ENCODE measurements around the gene EML3. TPM values are rescaled to one million over a fixed set of nuclear protein-coding genes. Genes with fewer than 3 reads are reported as not detected.

Gene EML3
- total and polyA plus RNA-seq, 2 of the 13 experiments (the other 11 are each of a cell fraction or from before 2014, with no cell fraction given): 10.6 to 12.3 TPM

DNA sequence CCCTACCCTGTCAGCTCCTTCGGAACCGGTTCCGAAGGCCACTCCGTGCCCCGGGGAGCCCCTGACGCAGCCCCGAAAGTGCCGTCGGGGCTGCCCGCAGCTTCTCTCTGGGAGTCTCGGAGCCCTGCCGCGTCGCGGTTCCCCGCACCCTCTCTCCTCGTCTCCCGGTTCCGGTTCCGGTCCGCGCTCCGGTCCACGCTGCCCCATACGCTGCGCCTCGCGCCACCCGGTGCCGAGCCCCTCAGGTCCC is 11.5 kb downstream of the EML3 start (continued):
- TF ChIP-seq, protein P1, sequence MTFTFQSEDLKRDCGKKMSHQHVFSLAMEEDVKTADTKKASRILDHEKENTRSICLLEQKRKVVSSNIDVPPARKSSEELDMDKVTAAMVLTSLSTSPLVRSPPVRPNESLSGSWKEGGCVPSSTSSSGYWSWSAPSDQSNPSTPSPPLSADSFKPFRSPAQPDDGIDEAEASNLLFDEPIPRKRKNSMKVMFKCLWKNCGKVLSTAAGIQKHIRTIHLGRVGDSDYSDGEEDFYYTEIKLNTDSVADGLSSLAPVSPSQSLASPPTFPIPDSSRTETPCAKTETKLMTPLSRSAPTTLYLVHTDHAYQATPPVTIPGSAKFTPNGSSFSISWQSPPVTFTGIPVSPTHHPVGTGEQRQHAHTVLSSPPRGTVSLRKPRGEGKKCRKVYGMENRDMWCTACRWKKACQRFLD (CRISPR knock-in tag; IDR thresholded peaks at IDR 0.05; ENCODE audit: borderline replicate concordance): 0 out of 2 replicates have a peak, but pooled peaks have one; percentile 20
- TF ChIP-seq, protein P2, sequence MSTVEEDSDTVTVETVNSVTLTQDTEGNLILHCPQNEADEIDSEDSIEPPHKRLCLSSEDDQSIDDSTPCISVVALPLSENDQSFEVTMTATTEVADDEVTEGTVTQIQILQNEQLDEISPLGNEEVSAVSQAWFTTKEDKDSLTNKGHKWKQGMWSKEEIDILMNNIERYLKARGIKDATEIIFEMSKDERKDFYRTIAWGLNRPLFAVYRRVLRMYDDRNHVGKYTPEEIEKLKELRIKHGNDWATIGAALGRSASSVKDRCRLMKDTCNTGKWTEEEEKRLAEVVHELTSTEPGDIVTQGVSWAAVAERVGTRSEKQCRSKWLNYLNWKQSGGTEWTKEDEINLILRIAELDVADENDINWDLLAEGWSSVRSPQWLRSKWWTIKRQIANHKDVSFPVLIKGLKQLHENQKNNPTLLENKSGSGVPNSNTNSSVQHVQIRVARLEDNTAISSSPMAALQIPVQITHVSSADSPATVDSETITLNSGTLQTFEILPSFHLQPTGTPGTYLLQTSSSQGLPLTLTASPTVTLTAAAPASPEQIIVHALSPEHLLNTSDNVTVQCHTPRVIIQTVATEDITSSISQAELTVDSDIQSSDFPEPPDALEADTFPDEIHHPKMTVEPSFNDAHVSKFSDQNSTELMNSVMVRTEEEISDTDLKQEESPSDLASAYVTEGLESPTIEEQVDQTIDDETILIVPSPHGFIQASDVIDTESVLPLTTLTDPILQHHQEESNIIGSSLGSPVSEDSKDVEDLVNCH (CRISPR knock-in tag; IDR thresholded peaks at IDR 0.05): no peak
- TF ChIP-seq ISL2 (CRISPR knock-in tag; IDR thresholded peaks at IDR 0.05) (no peak), ZSCAN30 (CRISPR knock-in tag; IDR thresholded peaks at IDR 0.05) (peak; percentile 92; the same call in 1 of the 2 replicates), CAMTA2 (CRISPR knock-in tag; IDR thresholded peaks at IDR 0.05; ENCODE audit: borderline replicate concordance) (peak; percentile 55; the same call in 1 of the 2 replicates), CBFB (CRISPR knock-in tag; IDR thresholded peaks at IDR 0.05) (no peak), ADNP (CRISPR knock-in tag; IDR thresholded peaks at IDR 0.05) (no peak), KAT7 (CRISPR knock-in tag; IDR thresholded peaks at IDR 0.05; ENCODE audit: borderline replicate concordance) (no peak), TP53 (CRISPR knock-in tag; conservative IDR thresholded peaks at IDR 0.05) (peak; percentile 78; the same call in 1 of the 2 replicates), NR1H2 (CRISPR knock-in tag; IDR thresholded peaks at IDR 0.05; ENCODE audit: borderline replicate concordance, low read depth) (peak; percentile 59; the same call in 1 of the 2 replicates), ZNF772 (CRISPR knock-in tag; IDR thresholded peaks at IDR 0.05) (no peak)
- TF ChIP-seq, protein P3, sequence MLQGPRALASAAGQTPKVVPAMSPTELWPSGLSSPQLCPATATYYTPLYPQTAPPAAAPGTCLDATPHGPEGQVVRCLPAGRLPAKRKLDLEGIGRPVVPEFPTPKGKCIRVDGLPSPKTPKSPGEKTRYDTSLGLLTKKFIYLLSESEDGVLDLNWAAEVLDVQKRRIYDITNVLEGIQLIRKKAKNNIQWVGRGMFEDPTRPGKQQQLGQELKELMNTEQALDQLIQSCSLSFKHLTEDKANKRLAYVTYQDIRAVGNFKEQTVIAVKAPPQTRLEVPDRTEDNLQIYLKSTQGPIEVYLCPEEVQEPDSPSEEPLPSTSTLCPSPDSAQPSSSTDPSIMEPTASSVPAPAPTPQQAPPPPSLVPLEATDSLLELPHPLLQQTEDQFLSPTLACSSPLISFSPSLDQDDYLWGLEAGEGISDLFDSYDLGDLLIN (CRISPR knock-in tag; IDR thresholded peaks at IDR 0.05; ENCODE audit: borderline replicate concordance): no peak
- TF ChIP-seq, protein P4, sequence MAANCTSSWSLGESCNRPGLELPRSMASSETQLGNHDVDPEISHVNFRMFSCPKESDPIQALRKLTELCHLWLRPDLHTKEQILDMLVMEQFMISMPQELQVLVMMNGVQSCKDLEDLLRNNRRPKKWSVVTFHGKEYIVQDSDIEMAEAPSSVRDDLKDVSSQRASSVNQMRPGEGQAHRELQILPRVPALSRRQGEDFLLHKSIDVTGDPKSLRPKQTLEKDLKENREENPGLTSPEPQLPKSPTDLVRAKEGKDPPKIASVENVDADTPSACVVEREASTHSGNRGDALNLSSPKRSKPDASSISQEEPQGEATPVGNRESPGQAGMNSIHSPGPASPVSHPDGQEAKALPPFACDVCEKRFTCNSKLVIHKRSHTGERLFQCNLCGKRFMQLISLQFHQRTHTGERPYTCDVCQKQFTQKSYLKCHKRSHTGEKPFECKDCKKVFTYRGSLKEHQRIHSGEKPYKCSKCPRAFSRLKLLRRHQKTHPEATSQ (CRISPR knock-in tag; IDR thresholded peaks at IDR 0.05; ENCODE audit: borderline replicate concordance): no peak
- TF ChIP-seq, protein P5, sequence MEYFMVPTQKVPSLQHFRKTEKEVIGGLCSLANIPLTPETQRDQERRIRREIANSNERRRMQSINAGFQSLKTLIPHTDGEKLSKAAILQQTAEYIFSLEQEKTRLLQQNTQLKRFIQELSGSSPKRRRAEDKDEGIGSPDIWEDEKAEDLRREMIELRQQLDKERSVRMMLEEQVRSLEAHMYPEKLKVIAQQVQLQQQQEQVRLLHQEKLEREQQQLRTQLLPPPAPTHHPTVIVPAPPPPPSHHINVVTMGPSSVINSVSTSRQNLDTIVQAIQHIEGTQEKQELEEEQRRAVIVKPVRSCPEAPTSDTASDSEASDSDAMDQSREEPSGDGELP (IDR thresholded peaks at IDR 0.05; ENCODE audit: borderline replicate concordance, low read depth): no peak
- TF ChIP-seq, protein P6, sequence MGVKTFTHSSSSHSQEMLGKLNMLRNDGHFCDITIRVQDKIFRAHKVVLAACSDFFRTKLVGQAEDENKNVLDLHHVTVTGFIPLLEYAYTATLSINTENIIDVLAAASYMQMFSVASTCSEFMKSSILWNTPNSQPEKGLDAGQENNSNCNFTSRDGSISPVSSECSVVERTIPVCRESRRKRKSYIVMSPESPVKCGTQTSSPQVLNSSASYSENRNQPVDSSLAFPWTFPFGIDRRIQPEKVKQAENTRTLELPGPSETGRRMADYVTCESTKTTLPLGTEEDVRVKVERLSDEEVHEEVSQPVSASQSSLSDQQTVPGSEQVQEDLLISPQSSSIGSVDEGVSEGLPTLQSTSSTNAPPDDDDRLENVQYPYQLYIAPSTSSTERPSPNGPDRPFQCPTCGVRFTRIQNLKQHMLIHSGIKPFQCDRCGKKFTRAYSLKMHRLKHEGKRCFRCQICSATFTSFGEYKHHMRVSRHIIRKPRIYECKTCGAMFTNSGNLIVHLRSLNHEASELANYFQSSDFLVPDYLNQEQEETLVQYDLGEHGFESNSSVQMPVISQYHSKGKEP (CRISPR knock-in tag; IDR thresholded peaks at IDR 0.05): no peak
- TF ChIP-seq, protein P7, sequence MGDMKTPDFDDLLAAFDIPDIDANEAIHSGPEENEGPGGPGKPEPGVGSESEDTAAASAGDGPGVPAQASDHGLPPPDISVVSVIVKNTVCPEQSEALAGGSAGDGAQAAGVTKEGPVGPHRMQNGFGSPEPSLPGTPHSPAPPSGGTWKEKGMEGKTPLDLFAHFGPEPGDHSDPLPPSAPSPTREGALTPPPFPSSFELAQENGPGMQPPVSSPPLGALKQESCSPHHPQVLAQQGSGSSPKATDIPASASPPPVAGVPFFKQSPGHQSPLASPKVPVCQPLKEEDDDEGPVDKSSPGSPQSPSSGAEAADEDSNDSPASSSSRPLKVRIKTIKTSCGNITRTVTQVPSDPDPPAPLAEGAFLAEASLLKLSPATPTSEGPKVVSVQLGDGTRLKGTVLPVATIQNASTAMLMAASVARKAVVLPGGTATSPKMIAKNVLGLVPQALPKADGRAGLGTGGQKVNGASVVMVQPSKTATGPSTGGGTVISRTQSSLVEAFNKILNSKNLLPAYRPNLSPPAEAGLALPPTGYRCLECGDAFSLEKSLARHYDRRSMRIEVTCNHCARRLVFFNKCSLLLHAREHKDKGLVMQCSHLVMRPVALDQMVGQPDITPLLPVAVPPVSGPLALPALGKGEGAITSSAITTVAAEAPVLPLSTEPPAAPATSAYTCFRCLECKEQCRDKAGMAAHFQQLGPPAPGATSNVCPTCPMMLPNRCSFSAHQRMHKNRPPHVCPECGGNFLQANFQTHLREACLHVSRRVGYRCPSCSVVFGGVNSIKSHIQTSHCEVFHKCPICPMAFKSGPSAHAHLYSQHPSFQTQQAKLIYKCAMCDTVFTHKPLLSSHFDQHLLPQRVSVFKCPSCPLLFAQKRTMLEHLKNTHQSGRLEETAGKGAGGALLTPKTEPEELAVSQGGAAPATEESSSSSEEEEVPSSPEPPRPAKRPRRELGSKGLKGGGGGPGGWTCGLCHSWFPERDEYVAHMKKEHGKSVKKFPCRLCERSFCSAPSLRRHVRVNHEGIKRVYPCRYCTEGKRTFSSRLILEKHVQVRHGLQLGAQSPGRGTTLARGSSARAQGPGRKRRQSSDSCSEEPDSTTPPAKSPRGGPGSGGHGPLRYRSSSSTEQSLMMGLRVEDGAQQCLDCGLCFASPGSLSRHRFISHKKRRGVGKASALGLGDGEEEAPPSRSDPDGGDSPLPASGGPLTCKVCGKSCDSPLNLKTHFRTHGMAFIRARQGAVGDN (CRISPR knock-in tag; IDR thresholded peaks at IDR 0.05): peak; percentile 92; the same call in 1 of the 2 replicates

Data from HepG2 (cell line).